ENCODE results near the gene KIF24.
"Not testable (repeated sequence)": the region's sequence is repeated elsewhere in the genome, so short reads cannot be mapped to it uniquely, and the experiment has no call there.

Gene KIF24, protein sequence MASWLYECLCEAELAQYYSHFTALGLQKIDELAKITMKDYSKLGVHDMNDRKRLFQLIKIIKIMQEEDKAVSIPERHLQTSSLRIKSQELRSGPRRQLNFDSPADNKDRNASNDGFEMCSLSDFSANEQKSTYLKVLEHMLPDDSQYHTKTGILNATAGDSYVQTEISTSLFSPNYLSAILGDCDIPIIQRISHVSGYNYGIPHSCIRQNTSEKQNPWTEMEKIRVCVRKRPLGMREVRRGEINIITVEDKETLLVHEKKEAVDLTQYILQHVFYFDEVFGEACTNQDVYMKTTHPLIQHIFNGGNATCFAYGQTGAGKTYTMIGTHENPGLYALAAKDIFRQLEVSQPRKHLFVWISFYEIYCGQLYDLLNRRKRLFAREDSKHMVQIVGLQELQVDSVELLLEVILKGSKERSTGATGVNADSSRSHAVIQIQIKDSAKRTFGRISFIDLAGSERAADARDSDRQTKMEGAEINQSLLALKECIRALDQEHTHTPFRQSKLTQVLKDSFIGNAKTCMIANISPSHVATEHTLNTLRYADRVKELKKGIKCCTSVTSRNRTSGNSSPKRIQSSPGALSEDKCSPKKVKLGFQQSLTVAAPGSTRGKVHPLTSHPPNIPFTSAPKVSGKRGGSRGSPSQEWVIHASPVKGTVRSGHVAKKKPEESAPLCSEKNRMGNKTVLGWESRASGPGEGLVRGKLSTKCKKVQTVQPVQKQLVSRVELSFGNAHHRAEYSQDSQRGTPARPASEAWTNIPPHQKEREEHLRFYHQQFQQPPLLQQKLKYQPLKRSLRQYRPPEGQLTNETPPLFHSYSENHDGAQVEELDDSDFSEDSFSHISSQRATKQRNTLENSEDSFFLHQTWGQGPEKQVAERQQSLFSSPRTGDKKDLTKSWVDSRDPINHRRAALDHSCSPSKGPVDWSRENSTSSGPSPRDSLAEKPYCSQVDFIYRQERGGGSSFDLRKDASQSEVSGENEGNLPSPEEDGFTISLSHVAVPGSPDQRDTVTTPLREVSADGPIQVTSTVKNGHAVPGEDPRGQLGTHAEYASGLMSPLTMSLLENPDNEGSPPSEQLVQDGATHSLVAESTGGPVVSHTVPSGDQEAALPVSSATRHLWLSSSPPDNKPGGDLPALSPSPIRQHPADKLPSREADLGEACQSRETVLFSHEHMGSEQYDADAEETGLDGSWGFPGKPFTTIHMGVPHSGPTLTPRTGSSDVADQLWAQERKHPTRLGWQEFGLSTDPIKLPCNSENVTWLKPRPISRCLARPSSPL (N-terminal part only)

DNA sequence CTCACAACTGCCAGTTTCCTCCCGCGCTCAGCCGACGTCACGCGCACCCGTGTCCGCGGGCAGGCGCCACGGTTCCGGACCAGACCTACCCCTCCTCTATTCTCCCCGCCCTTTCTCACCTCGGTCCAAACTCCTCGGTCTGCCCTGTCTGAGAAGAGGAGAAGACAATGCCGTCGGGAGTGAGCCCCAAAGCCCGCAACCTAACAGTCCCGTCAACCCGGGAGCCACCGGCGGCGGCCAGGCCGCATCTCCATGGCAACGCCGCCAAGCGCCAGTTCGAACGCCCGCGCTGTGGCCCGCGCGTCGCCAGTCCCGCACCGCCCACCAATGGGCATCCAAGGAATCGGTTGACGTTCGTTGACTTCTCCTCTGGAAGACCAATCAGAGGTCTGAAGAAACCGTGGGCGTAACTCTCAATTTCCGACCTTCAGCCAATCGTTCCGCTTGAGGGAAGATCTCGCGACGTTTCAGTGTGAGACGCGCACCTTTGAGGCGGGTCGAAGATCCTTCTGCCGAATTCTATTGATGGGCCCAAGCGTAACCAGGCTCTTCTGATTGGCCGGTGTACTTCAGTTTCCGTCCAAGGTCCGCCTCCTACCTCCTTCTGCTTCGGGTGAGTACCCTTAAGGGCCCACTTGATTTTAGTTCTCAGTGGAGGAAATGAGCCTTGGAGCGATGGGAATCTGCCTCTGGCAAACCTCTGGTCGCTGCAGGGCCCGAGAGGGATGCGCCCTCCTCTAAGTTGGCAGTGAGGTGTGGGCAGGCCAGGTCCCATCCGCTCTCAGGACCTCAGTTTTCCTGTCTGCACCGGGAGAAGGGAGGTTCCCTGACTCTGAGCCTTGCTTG is at the start of gene KIF24, which contains the start of gene NUDT2:
TSS of gene KIF24 (minus strand) at position 282 of the 846 bp plus-strand sequence. CDS start 17,922 bp downstream, outside the sequence.
TSS of gene NUDT2 (plus strand) at position 583 of the 846 bp plus-strand sequence. CDS start 9,471 bp downstream, outside the sequence.
- peak; percentile 99 for DNase-seq

DNA sequence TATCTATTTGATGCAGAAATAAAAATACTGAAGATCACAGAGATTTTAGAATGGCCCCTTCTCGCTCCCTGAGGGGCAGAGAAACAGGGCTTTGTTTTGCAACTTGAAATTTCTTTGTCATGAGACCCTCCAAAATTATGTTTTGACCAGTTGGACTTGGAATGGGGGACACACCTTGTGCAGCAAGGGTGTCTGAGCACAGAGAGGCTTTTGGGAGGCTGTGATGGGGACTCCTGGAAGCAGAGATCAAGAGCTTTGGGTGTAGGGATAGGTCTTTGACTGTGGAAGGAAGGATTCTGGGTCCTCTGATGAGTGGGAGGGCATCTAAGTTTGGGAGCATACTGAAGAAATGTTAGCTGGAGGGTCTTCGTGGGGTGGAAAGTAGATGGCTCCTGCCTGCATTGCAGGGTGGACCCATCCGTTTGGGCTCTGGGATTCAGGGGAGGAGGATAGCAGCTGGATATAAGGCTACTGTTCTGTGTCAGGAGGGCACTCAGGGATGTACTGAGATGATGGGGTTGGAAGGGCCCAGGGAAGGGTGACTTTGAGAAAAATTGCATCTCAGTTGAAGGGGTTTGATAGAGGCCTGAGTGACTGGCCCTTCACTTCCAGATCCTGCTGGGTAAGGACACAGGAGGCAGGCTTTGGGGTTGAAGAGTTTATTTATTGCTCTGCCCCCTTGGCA is 49.5 kb upstream of the KIF24 start:
- no peak for DNase-seq

DNA sequence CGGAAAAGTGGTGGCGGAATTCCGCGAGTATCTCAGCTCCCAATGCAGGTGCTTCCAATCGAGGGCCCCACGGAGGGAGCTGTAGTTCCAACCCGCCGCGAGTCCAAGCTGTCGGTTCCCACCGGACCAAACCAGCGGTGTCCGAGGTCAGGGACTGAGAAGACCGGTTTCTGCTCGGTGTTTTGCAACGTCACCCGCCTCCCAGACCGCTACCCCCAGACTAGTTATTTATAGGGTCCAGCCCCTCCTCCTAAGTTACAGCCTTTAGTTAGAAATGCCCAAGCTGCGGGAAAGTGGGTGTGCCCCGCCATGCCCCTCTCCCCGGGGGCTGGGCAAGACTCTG is 48.3 kb upstream of the KIF24 start:
- DNase-seq: no peak

DNA sequence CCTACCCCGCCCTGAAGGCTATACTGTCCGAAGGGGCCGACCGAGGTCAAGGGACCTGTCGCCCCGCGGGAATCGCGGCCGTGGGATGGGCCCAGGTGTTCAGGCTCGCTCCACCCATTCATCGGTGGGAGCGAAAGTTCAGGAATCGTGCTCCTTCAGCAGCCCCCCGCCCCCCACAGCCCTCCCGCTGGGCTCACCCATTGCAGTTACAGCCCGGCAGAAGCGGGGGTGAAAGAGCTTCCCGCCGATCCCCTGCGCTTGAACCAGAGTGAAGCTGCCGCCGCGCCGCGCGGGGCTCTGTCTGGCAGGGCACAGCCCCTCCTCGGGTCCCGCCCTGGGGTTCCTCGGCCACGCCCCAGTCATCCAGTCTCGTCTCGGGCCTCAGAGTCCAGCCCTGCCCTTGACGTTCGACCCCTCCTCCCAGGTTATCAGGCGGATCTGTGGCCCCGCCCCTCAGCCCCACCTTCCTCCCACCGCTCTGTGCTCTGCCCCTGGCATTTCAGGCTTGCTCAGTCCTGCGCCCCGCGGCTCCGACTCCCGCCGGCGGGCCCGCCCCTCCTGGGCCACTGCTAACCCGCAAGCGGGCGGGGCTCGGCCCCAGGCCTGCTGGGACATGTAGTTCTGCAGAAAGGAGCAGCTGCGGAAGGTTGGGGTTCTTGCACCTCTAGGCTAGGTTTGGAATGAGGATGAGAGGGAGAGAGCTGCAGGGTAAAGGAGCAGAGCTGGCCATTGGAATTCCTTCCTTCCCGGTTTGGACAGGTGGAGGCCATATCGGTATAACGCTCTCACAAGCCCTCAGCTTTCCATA is 47.7 kb upstream of the KIF24 start, which contains the start of gene MYORG:
TSS of gene MYORG (minus strand) at position 303 of the 808 bp plus-strand sequence. CDS start 3,955 bp downstream, outside the sequence.
- DNase-seq: peak; percentile 98

DNA sequence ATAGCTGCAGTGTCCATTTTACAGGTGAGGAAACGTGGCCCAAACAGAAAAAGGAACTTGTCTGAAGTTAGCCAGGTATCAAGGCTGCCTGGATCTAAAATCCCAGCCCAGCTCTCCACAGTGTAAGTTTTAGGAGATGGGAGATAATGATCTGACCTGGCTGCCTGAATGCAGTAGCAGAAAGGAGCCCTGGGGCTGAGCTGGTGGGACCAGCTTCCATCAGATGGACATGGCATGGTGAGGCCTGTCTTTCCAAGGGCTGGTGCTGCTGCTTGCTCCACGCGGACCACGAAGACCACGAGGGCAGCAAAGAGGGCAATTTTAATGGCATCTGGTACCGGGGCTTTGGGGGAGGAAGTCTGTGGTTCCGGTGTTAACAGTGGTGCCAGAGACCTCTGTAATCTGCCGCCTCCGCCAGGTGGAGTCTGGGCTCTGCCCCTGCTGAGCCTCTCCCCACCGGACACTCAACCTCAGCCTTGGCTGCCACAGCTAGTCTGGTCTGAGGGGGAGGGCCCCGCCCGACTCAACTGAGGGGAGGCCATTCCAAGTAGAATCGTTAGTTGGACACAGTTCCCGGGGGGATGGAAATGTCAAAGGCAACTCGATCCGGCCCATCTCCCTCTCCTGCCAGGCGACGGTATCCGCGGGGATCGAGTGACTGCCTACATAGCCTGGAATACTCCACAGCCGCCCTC is 47.0 kb upstream of the KIF24 start:
- peak; percentile 58 for DNase-seq

DNA sequence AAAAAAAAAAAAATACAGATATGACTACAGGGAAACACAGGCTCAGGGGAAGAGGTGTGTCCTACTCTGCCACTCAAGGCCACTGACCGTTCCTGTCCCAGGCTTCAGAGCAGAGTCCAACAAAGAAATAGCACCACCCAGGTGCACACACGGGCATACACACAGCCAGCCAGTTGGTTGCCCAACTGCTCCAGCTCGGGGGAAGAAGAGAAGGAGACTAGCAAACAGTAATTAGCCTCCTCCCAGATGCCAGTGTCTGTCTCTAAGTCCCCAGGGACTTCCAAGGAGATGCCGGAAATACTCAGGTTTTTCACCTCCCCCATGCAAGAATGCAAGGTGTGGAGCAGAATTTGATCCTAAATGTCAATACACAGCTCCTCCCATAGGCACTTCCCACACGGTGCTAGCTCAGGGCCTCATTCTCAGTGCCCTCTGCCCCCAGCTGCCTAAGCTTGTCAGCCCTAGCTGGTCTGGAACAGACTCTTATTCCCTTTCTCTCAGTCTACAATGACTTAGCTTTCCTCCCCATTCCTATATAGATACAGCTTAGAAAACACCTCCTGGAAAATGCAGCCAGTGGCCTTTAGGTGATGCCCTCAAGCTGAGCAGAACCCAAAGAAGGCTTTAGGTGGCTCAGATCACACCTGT is 46.0 kb upstream of the KIF24 start:
- DNase-seq: no peak

DNA sequence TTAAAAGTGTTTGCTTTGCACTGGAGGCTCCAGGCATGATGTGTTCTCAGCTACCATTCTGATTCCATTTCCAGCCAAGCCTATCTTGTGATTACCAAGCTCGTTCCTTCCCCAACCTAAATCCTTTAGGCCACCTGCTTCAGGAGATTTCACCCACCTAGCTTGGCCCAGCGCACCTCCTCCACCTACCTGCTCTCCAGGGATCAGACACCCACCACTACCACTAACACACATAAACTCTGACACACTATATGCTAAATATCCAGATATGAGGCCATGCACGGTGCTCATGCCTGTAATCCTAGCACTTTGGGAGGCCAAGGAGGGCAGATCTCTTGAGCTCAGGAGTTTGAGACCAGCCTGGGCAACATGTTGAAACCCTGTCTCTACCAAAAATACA is 45.3 kb upstream of the KIF24 start:
- DNase-seq: no peak

DNA sequence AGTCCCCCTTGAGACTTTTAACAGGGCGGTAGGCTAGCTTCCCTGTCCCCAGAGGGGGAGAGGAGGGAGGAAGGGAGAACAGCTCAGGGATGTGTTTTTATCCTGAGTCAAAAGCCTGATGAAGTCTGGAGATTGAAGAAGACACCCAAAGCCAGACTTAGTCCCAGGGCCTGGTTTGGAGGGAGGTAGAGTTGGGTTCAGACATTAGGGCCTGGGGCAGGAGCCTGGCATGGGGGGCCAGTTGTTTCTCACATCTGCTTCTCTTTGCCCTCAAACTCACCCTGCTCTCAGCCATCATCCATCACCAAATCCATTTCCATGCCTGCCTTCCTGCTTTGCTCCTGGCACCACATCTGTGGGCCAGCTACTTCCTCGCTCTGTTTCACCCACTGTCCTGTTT is 44.7 kb upstream of the KIF24 start:
- no peak for DNase-seq

DNA sequence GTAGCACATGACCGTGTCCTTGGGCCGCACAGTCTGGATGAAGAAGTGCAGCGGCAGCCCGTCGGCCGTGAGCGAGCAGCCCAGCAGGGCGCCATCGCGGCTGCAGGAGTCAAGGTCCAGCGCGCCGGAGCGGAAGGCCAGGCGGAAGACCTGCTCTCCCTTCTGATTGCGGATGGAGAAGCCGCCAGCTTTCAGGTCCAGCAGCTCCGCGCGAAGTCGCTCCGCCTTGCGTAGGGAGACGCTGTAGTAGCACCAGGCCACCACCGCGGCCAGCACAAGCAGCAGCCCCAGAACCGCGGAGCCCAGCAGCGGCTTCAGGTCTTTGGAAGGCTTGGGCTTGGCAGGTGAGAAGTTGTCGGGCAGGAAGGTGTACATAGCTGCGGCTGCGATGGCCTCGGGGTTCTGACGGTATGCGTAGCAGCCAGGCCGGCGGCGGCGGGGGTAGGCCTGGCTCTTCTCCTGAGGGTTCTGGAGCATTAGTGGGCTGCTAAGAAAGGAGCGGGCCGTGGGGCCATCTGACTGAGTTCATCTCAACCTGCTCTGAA is 43.5 kb upstream of the KIF24 start:
- no peak for DNase-seq

DNA sequence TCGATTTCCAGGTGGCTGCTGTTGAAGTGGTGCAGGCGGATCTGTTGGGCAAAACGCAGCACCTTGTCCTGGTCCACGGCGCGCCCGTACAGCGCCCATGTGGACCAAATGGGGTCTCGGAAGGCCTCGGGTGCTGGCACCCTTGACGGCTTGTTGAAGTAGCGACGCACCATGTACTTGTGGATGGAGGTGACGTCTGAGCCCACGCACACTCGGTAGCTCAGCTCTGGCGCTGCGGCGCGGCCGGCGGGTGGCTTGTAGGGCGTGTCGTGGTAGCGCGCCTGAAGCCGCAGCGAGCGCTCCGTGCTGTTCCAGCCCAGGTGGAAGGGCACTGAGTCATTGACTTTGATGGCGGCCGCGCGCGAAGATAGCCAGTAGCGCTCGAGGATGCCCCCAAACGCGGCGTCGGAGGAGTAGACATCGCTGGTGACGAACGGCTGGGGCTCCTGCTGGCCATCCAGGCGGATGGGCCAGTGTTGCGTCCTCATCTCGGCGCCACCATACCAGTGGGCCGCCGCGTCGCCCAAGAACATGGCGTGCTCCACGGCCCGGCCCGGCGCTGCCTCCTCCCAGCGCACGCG is 42.9 kb upstream of the KIF24 start:
- DNase-seq: no peak

DNA sequence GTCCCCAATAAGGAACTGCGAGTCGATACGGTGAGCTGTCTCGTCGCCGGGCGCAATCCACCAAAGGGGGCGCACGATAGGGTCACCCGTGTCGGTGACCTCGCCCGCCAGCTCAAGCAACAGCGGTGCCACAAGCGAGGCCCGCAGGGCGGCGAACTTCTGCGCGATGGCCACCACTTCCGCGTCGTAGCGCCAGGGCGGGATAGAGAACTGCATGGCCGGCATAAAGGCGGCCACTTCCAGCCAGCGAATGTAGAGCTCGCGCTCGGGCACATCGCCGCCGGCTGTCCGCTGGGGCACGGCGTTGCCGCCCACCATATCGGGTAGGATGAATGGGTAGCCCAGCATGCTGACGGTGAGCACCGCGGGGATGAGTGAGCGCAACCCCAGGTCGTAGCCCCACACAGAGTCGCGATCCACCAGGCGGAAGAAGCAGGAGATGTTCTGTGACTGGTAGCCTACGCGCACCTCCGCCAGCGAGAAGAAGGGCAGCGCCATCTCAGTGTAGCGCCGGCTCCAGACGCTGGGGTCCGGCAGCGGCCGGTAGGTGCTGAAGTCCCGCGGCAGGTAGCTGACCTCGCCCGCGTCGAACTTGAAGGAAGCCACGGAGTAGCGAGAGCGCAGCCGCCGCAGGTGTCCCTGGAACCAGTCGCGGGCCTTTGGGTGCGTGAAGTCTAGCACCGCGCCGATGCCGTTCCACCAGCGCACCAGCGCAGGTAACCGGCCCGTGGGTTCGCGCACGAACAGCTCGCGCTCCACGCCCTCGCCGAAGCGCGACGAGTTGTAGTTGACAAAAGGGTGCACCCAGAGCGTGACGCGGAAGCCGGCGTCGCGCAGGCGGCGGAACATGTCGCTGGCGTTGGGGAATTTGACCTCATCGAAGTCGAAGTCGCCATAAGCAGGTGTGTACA is 42.2 kb upstream of the KIF24 start:
- DNase-seq: no peak

DNA sequence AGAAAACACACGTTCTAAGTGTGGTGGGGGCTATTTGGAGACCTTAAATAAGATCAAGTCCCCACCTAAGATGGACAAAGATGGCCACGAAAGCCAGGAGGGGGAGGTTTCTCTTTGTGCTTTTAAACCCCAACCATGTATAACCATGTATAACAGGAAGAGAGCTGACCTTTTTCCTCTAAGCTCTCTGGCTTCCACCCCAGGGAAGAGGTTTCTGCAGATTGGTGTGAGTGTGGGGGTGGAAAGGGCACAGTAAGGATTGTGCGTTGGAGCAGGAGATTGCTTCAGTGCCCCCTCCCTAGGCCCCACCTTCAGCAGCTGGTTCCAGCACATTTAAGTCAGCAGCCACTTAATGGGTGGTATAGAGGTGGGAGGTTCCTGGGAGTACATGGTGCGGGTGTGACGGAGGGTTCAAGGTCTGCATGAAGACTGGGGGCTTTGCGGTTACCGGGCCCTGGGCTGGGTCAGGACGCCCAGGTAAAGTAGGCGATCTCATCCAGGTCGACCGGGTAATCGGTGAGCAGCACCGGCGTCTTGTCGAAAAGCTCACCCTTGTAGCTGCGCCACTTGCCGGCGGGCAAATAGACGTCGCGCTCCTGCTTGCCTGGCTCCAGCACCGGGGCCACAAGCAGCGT is 41.4 kb upstream of the KIF24 start:
- DNase-seq: no peak

DNA sequence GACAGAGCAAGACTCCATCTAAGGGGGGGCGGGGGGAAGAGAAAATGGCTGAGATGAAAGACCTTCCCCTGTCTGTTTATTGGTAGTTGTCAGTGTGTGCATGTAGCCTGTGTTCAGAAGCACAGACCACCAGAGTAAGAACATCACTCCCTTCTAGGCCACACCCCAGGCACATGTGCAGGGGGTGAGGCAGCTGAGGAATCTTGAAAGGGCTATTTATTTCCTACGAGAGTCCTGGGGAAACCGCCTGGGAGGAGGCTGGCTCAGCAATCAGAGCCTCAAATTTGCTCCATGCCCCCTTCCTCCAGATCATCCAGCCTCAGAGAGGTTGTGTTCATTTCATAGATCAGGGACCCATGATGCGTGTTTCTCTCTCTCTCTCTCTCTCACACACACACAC is 40.6 kb upstream of the KIF24 start:
- DNase-seq: no peak

DNA sequence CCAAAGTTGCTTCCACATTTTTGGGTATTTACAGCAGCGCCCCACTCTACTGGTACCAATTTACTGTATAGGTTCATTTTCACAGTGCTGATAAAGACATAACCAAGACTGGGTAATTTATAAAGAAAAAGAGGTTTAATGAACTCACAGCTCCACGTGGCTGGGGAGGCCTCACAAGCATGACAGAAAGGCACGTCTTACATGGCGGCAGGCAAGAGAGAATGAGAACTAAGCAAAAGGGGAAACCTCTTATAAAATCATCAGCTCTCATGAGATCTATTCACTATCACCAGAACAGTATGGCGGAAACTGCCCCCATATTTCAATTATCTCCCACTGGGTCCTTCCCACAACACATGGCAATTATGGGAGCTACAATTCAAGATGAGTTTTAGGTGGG is 39.7 kb upstream of the KIF24 start:
- DNase-seq: not testable (repeated sequence)

DNA sequence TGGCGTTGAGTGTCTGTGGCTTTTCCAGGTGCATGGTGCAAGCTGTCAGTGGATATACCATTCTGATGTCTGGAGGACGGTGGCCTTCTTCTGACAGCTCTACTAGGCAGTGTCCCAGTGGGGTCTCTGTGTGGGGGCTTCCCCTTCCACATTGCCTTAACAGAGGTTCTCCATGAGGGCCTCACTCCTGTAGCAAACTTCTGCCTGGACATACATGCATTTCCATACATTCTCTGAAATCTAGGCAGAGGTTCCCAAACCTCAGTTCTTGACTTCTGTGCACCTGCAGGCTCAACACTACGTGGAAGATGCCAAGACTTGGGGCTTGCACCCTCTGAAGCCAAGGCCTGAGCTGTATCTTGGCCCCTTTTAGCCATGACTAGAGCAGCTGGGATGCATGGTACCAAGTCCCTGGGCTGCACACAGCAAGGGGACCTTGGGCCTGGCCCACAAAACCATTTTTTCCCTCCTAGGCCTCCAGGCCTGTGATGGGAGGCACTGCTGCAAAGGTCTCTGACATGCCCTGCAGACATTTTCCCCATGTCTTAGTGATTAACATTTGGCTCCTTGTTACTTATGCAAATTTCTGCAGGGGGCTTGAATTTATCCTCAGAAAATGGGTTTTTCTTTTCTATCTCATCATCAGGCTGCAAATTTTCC is 38.8 kb upstream of the KIF24 start:
- DNase-seq: not testable (repeated sequence)

DNA sequence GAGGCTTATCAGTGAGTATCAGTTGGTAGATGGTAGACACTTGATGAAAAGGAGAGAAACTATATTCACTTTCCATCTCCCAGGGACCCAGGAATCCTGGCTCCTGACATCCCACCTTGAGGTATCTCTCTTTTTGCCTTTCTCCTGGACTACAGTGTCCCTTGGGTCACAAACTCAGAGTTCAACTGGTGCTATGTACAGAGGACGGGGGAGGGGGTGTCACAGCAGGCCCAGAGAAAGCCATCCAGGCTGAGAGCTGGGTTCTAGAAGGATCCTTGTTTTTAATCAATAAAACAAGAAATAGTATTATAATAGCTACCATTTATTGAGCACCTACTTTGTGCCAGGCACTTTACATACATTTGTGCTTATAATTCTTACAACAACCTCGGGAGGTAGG is 37.3 kb upstream of the KIF24 start:
- no peak for DNase-seq
